Endothelial cell of umbilical vein (primary cell): ENCODE measurements around the gene TRIM37. TPM values are rescaled to one million over a fixed set of nuclear protein-coding genes. Genes with fewer than 3 reads are reported as not detected.

ENCODE experiments used
- BruUV-seq: library from RNA; stranded (reverse); fragments of 400-500 nt; replicated peaks from 2 replicates; lab custom pipeline; 2021; lab: Mats Ljungman, UMichigan
- CTCF ChIA-PET: fragments of 300-600, 350-600 bp; sonication (Branson Sonifier 250); formaldehyde crosslinking; loops from one replicate; lab custom pipeline; 2021; ENCODE audit warnings: antibody characterized with exemption, inconsistent platforms; lab: Charles Lee
- POLR2A ChIA-PET: fragments of 300-600, 350-600 bp; sonication (Branson Sonifier 250); formaldehyde crosslinking; loops from one replicate; lab custom pipeline; 2021; ENCODE audit warnings: antibody characterized with exemption, inconsistent platforms; lab: Charles Lee
- DNase-seq: peaks from one replicate; pipeline ENCODE4 v3.0.0-alpha.2; 2011; ENCODE audit warnings: low read depth, low spot score
- FAIRE-seq: peaks from 2 replicates; lab custom pipeline; 2011; peaks lifted over from hg19 to GRCh38; lab: Jason Lieb, UNC
- H2AFZ ChIP-seq: 2 replicates; pipeline ENCODE4 v1.6.0; 2012; ENCODE audit warnings: low read depth, low read length, control low read depth, inconsistent platforms
- H3K27ac ChIP-seq: 2 replicates; pipeline ENCODE4 v1.5.1; 2011; ENCODE audit warnings: low read depth, mild to moderate bottlenecking, control low read depth, low read length, moderate library complexity; ENCODE audit not compliant: insufficient read depth
- H3K27me3 ChIP-seq, 2 experiments: 2 replicates each; pipeline versions ENCODE4 v1.6.0 to v1.6.1; 2011; ENCODE audit warnings: low read length in 2 of 2, mixed read lengths in 1 of 2; ENCODE audit not compliant: control insufficient read depth in 2 of 2, insufficient read depth in 2 of 2
- H3K36me3 ChIP-seq, 2 experiments: 2 replicates in 1 of 2; 3 replicates in 1 of 2; pipeline ENCODE4 v1.5.1; 2011; ENCODE audit warnings: low read length in 2 of 2, mild to moderate bottlenecking in 1 of 2, moderate library complexity in 1 of 2; ENCODE audit not compliant: control insufficient read depth in 2 of 2, insufficient read depth in 2 of 2; ENCODE audit errors: extremely low read depth in 1 of 2
- H3K4me1 ChIP-seq: 3 replicates; pipeline ENCODE4 v1.5.1; 2011; ENCODE audit warnings: mild to moderate bottlenecking, low read length; ENCODE audit not compliant: control insufficient read depth, insufficient read depth; ENCODE audit errors: extremely low read depth
- H3K4me2 ChIP-seq: 2 replicates; pipeline ENCODE4 v1.6.1; 2011; ENCODE audit warnings: low read length, control low read depth, mixed read lengths; ENCODE audit not compliant: insufficient read depth
- H3K4me3 ChIP-seq, 3 experiments: fragments of 200-600 bp in 1 of 3; sonication (generic), shearing (Covaris generic) in 1 of 3; replicated peaks in 1 of 3; 2 replicates each; pipeline ENCODE4 v1.5.1; 2011 to 2016; ENCODE audit warnings: control low read depth in 3 of 3, low read length in 3 of 3, mild to moderate bottlenecking in 2 of 3, inconsistent platforms in 1 of 3, low read depth in 1 of 3, moderate library complexity in 1 of 3; ENCODE audit not compliant: insufficient read depth in 1 of 3
- H3K79me2 ChIP-seq: 2 replicates; pipeline ENCODE4 v1.6.0; 2012; ENCODE audit warnings: low read length, inconsistent platforms; ENCODE audit not compliant: control insufficient read depth, insufficient read depth
- H3K9ac ChIP-seq: replicated peaks from 2 replicates; pipeline ENCODE3; 2011; ENCODE audit warnings: low read length, control low read depth; ENCODE audit not compliant: insufficient read depth; ENCODE audit errors: extremely low read depth
- H3K9me1 ChIP-seq: replicated peaks from 3 replicates; pipeline ENCODE4 v1.6.0; 2011; ENCODE audit warnings: mild to moderate bottlenecking, low read length; ENCODE audit not compliant: control insufficient read depth, insufficient read depth; ENCODE audit errors: extremely low read depth
- H3K9me3 ChIP-seq: replicated peaks from 2 replicates; pipeline ENCODE4 v1.5.1; 2012; ENCODE audit warnings: low read length, inconsistent platforms; ENCODE audit not compliant: control insufficient read depth, insufficient read depth
- H4K20me1 ChIP-seq: replicated peaks from 2 replicates; pipeline ENCODE3; 2011; ENCODE audit warnings: mild to moderate bottlenecking, low read length; ENCODE audit not compliant: control insufficient read depth, insufficient read depth; ENCODE audit errors: extremely low read depth
- EZH2 ChIP-seq: IDR thresholded peaks from 2 replicates; pipeline ENCODE4 v1.6.1; 2012; ENCODE audit warnings: borderline replicate concordance, low read depth, mild to moderate bottlenecking, moderate library complexity, low read length, inconsistent platforms; ENCODE audit not compliant: severe bottlenecking
- FOS ChIP-seq: IDR thresholded peaks from 2 replicates; pipeline ENCODE4 v1.6.1; 2011; ENCODE audit warnings: mild to moderate bottlenecking, low read length, moderate library complexity, borderline replicate concordance; ENCODE audit not compliant: insufficient read depth
- GATA2 ChIP-seq: IDR thresholded peaks from 2 replicates; pipeline ENCODE4 v1.7.0; 2011; ENCODE audit warnings: low read depth, mild to moderate bottlenecking, moderate library complexity, mixed read lengths, low read length; ENCODE audit not compliant: insufficient read length, insufficient read depth
- JUN ChIP-seq: IDR thresholded peaks from 2 replicates; pipeline ENCODE4 v1.6.1; 2011; ENCODE audit warnings: borderline replicate concordance, low read depth; ENCODE audit not compliant: insufficient read length, insufficient read depth
- MYC ChIP-seq: IDR thresholded peaks from one replicate; pipeline ENCODE4 v1.6.1; 2011; ENCODE audit warnings: mild to moderate bottlenecking, low read depth, low read length
- POLR2A ChIP-seq: IDR thresholded peaks from 2 replicates; pipeline ENCODE4 v1.6.1; 2012; ENCODE audit warnings: low read depth, mild to moderate bottlenecking, control low read depth, low read length
- POLR2AphosphoS5 ChIP-seq: IDR thresholded peaks from 2 replicates; pipeline ENCODE4 v1.6.1; 2012; ENCODE audit warnings: low read depth, mild to moderate bottlenecking, control low read depth, low read length, moderate library complexity; ENCODE audit not compliant: insufficient read depth
- dilution Hi-C: fragments of 300-500 bp; cut with MboI; formaldehyde crosslinking; loops from one replicate; pipeline ENCODE4 v1.15.0; 2019; ENCODE audit warnings: low sequenced_read_pairs; ENCODE audit not compliant: extremely low pct_ligation_motif_present
- intact Hi-C: fragments of 100-400 bp; cut with micrococcal nuclease; formaldehyde crosslinking; loops from one replicate; pipeline ENCODE4 v1.10.0; 2022
- polyA plus RNA-seq, 4 experiments: library from polyadenylated mRNA; depleted of rRNA in 3 of 4; stranded (reverse) in 3 of 4; unstranded in 1 of 4; fragments of >200 nt; gene quantifications; 2 replicates each; pipeline versions ENCODE4 v1.2.1 to v1.2.3, GENCODE V29; 2011 to 2012; ENCODE audit warnings: missing spikeins in 1 of 4
- total RNA-seq: library from RNA; stranded (reverse); gene quantifications from 2 replicates; pipeline ENCODE4 v1.2.3, GENCODE V29; 2021
- TF ChIP-seq, protein P1 (sequence below), 2 donors: IDR thresholded peaks; 1 replicate in 1 of 2; 2 replicates in 1 of 2; pipeline ENCODE4 v1.5.1; 2011; ENCODE audit warnings: low read length in 2 of 2, mild to moderate bottlenecking in 2 of 2, moderate library complexity in 2 of 2, control low read depth in 1 of 2, inconsistent platforms in 1 of 2, low read depth in 1 of 2; ENCODE audit not compliant: insufficient read depth in 1 of 2; ENCODE audit errors: extremely low read depth in 1 of 2
- TF ChIP-seq, protein P2 (sequence below): IDR thresholded peaks from 2 replicates; pipeline ENCODE4 v1.6.1; 2011; ENCODE audit not compliant: insufficient read depth, insufficient read length

Gene TRIM37
- total and polyA plus RNA-seq, 2 donors (not counting 3 experiments of a cell fraction or from before 2014, with no cell fraction given): 18.8 to 41.9 TPM

DNA sequence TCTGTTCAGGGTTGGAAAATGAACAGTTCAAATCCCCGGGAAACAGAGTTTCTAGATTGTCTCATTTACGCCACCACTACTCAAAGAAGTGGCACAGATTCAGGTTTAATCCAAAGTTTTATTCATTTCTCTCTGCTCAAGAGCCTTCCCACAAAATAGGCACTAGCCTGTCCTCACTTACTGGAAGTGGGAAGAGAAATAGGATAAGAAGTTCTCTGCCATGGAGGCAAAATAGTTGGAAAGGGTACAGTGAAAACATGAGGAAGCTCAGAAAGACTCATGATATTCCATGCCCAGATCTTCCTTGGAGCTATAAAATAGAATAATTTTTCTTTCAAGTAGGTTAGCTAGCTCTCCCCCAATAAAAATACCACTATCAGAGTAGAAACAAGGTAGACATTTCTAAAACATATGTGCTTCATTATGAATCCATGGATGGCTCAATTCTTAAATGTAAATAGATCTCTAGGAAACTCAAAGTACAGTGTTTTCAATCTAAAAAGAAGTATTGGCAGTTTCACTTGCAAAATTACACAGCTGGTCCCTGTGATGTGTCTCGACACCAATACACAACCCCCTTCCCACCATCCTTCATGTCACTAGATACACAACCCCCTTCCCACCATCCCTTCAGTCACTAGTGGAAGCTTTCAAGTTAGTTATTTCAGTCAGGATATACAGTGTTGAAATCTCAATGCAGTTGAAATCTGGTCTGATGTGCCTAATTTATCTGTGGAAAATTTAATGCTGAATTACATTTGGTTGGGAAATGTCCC, 125.8 kb downstream of the TRIM37 start:
- dilution Hi-C loops: no loop called here

DNA sequence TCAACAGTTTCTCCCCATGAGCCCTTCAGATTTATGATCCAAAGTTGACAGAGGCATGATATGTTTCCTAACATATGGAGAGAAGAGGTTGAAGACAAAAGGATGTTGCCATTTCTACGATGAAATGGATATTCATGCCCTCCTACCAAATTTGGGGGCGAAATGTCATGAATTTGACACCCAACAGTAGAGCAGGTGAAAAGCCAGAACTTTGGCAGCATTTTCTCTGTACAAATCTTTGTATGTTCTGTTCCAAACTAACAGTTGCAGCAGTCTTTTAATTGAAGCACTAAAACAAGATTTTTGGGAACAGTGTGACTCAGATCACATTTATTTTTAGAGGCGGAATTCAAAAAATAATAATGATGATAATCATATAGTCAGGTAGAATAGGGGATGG, 130.1 kb downstream of the TRIM37 start:
- no peak for TF ChIP-seq EZH2
- no peak for TF ChIP-seq POLR2AphosphoS5
- TF ChIP-seq, protein P1, sequence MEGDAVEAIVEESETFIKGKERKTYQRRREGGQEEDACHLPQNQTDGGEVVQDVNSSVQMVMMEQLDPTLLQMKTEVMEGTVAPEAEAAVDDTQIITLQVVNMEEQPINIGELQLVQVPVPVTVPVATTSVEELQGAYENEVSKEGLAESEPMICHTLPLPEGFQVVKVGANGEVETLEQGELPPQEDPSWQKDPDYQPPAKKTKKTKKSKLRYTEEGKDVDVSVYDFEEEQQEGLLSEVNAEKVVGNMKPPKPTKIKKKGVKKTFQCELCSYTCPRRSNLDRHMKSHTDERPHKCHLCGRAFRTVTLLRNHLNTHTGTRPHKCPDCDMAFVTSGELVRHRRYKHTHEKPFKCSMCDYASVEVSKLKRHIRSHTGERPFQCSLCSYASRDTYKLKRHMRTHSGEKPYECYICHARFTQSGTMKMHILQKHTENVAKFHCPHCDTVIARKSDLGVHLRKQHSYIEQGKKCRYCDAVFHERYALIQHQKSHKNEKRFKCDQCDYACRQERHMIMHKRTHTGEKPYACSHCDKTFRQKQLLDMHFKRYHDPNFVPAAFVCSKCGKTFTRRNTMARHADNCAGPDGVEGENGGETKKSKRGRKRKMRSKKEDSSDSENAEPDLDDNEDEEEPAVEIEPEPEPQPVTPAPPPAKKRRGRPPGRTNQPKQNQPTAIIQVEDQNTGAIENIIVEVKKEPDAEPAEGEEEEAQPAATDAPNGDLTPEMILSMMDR (IDR thresholded peaks at IDR 0.05; ENCODE audit: extremely low read depth in 1 of 2, insufficient read depth in 1 of 2, low read depth in 1 of 2, low read length in 2 of 2): no peak
- TF ChIP-seq, protein P2, sequence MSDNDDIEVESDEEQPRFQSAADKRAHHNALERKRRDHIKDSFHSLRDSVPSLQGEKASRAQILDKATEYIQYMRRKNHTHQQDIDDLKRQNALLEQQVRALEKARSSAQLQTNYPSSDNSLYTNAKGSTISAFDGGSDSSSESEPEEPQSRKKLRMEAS: no peak
- TF ChIP-seq MYC: no peak
- no peak for TF ChIP-seq POLR2A
- TF ChIP-seq FOS: no peak
- no peak for TF ChIP-seq GATA2
- TF ChIP-seq JUN: no peak
- Histone ChIP-seq H3K27ac (no peak overlapping the region), H3K9ac (no peak overlapping the region), H3K9me1 (no peaks in the 10 kb centered on the region), H3K4me1 (no peaks in the 10 kb centered on the region), H2AFZ (no peak overlapping the region), H3K36me3 (no peaks in the 10 kb centered on the region), H3K27me3 (no peaks in the 10 kb centered on the region), H4K20me1 (no peaks in the 10 kb centered on the region), H3K4me2 (no peak overlapping the region), H3K4me3 (no peak overlapping the region), H3K9me3 (no peaks in the 10 kb centered on the region), H3K79me2 (no peaks in the 10 kb centered on the region)
- POLR2A ChIA-PET: no interaction called here
- intact Hi-C loops: no loop called here
- no TSS peak for BruUV-seq
- FAIRE-seq: no peak
- dilution Hi-C loops: no loop called here
- CTCF ChIA-PET: interaction anchor here (1.6 to 2.2 kb wide), 2 partner anchors 17 to 28 kb away, joined by 4 to 6 read pairs; no protein-coding TSS in a partner anchor
- no peak for DNase-seq

More for the DNA sequence above, 125.8 kb downstream of the TRIM37 start:
- no peaks in the 10 kb centered on the region for H4K20me1 ChIP-seq
- H3K27ac ChIP-seq: no peak overlapping the region
- DNase-seq: no peak
- intact Hi-C loops: no loop called here
- H3K79me2 ChIP-seq: no peaks in the 10 kb centered on the region
- no peaks in the 10 kb centered on the region for H3K9me3 ChIP-seq
- H3K9me1 ChIP-seq: no peaks in the 10 kb centered on the region
- H3K36me3 ChIP-seq: no peaks in the 10 kb centered on the region
- ChIA-PET CTCF (interaction anchor here (1.3 to 1.5 kb wide), 3 partner anchors 10 to 270 kb away, joined by 3 to 5 read pairs (median 4); no protein-coding TSS in a partner anchor), POLR2A (no interaction called here)
- H2AFZ ChIP-seq: no peak overlapping the region
- H3K4me1 ChIP-seq: no peaks in the 10 kb centered on the region
- no peak overlapping the region for H3K9ac ChIP-seq
- no peak overlapping the region for H3K4me2 ChIP-seq
- FAIRE-seq: no peak
- no TSS peak for BruUV-seq
- TF ChIP-seq JUN (no peak), POLR2AphosphoS5 (no peak)
- H3K27me3 ChIP-seq: no peaks in the 10 kb centered on the region
- no peak overlapping the region for H3K4me3 ChIP-seq
